Bronchial epithelial cell (primary cell): Measurements from ENCODE around the gene FOXR1. TPM values are rescaled to one million over a fixed set of nuclear protein-coding genes. Genes with fewer than 3 reads are reported as not detected.
"Not testable (repeated sequence)": the region's sequence is repeated elsewhere in the genome, so short reads cannot be mapped to it uniquely, and the experiment has no call there.

Experiments
- DNase-seq: peaks from one replicate; pipeline ENCODE4 v3.0.0-alpha.2; 2010; ENCODE audit warnings: low read depth
- FAIRE-seq: peaks from 2 replicates; lab custom pipeline; 2011; peaks lifted over from hg19 to GRCh38; lab: Jason Lieb, UNC
- H3K27me3 ChIP-seq: 2 replicates; pipeline ENCODE4 v1.5.1; 2011; ENCODE audit warnings: low read length; ENCODE audit not compliant: control insufficient read depth, insufficient read depth
- H3K36me3 ChIP-seq: 2 replicates; pipeline ENCODE4 v1.5.1; 2011; ENCODE audit warnings: low read length; ENCODE audit not compliant: control insufficient read depth, insufficient read depth
- H3K4me3 ChIP-seq: 2 replicates; pipeline ENCODE4 v1.5.1; 2011; ENCODE audit warnings: mild to moderate bottlenecking, low read depth, low read length, control low read depth
- total RNA-seq: library from RNA; depleted of rRNA; stranded (reverse); fragments of >200 nt; gene quantifications from 2 replicates; pipeline ENCODE4 v1.2.1, GENCODE V29; 2014
- TF ChIP-seq, protein P1 (sequence below): IDR thresholded peaks from 2 replicates; pipeline ENCODE4 v1.5.1; 2011; ENCODE audit warnings: mild to moderate bottlenecking, moderate library complexity, low read length, control low read depth, inconsistent platforms; ENCODE audit not compliant: insufficient read depth, severe bottlenecking

FOXR1 gene
- total RNA-seq, 1 donor from 2014 or later, result not detected

DNA sequence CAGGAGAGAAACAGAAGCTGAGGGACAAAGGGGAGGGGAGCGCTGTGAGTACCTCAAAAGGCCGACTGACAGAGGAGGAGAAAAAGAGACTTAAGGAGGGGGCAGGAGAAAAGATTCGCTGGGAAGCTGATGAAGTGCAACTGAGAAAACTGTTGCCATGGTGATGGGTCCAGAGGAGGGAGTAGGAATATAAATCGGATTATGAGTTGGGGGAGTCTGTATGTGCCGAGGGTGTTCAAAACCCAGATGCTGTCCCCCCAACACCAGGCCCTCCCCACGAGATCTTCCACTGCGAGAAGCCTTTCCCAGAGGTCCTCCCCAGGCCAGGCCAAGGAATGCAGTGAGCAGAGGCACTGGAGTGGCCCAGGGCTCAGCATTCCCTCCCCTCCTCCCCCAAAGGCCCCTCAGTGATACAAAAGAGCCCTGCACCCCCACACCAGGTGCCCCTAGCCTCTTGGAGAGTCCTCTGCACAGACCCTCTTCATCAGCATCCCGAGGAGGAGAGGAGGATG lies 32.1 kb upstream of the FOXR1 start:
- DNase-seq (no peak), FAIRE-seq (peak; percentile 60)
- TF ChIP-seq, protein P1, sequence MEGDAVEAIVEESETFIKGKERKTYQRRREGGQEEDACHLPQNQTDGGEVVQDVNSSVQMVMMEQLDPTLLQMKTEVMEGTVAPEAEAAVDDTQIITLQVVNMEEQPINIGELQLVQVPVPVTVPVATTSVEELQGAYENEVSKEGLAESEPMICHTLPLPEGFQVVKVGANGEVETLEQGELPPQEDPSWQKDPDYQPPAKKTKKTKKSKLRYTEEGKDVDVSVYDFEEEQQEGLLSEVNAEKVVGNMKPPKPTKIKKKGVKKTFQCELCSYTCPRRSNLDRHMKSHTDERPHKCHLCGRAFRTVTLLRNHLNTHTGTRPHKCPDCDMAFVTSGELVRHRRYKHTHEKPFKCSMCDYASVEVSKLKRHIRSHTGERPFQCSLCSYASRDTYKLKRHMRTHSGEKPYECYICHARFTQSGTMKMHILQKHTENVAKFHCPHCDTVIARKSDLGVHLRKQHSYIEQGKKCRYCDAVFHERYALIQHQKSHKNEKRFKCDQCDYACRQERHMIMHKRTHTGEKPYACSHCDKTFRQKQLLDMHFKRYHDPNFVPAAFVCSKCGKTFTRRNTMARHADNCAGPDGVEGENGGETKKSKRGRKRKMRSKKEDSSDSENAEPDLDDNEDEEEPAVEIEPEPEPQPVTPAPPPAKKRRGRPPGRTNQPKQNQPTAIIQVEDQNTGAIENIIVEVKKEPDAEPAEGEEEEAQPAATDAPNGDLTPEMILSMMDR, result no peak
- Histone ChIP-seq H3K27me3 (no peaks in the 10 kb centered on the region), H3K36me3 (no peaks in the 10 kb centered on the region), H3K4me3 (no peak overlapping the region)

DNA sequence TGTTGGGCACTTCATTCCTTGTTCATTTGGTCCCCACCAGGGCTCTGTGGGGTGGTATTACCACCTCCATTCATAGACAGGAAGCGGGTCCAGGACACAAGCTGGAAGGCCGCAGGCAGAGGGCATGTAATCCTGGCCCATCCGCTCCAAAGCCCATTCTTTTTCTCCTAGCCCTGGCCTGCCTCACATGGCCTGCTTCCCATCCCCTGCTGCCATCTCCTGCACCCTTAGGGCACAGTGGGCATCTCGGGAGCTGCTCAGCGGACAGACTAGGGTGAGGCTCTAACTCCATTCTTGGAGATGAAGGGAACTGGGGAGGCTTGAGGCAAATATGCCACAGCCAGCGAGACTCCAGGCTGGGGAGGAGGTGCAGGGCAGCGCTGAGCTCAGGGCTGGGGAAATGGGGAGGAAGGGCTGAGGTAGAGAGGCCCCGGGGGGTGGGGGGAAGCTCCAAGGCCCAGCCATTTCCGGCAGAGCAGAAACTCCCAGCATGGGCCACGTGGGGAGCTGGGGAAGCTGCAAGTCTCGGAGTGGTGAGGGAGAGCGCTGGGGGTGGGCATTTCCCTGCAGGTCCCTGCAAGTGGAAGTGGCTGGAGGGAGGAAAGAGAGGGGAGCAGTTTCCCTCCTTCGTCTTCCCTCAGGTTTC lies 31.5 kb upstream of the FOXR1 start:
- DNase-seq (no peak), FAIRE-seq (no peak)
- H3K36me3 ChIP-seq, result no peaks in the 10 kb centered on the region
- no peak overlapping the region for H3K4me3 ChIP-seq
- H3K27me3 ChIP-seq, result no peaks in the 10 kb centered on the region
- TF ChIP-seq, protein P1, result no peak

DNA sequence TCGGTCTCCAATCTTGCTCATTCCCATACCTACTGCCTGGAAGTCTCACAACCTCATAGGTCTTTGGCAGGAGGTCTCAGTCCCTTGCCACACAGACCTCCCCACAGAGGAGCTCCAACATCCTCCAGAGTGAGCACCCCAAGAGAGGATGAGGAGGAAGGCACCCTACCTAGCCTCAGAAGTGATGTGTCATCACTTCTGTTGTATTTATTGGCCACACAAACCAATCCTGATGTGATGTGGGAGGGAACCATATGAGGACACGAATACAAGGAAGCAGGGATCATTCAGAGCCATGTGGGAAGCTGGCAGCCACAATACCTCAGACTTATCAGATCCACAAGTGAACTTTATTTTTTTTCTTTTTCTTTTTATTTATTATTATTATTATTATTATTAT lies 24.5 kb upstream of the FOXR1 start:
- FAIRE-seq, result no peak
- TF ChIP-seq, protein P1, result no peak
- DNase-seq, result no peak
- H3K27me3 ChIP-seq, result no peaks in the 10 kb centered on the region
- no peak overlapping the region for H3K4me3 ChIP-seq
- no peaks in the 10 kb centered on the region for H3K36me3 ChIP-seq

DNA sequence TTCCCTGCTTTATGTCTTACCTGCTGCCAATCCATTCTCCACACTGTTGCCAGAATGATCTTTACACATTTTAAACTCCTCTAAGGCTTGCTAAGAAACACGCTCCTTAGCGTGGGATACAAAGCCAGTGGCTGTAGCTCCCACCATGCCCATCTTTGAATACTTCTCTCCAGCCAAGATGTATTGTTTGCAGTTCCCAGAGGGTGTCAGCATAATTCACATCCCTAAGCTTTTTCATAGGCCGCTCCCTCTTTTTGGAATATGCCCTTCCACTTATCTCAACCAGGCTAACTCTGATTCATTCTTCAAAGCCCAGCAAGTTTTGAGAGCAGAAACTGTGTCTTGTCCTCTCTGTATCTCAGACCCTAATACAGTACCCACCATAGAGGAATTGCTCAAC lies 23.6 kb upstream of the FOXR1 start:
- DNase-seq (no peak), FAIRE-seq (no peak)
- Histone ChIP-seq H3K27me3 (peaks cover 1% of the 10 kb centered on the region), H3K4me3 (no peak overlapping the region), H3K36me3 (no peaks in the 10 kb centered on the region)
- TF ChIP-seq, protein P1, result no peak

DNA sequence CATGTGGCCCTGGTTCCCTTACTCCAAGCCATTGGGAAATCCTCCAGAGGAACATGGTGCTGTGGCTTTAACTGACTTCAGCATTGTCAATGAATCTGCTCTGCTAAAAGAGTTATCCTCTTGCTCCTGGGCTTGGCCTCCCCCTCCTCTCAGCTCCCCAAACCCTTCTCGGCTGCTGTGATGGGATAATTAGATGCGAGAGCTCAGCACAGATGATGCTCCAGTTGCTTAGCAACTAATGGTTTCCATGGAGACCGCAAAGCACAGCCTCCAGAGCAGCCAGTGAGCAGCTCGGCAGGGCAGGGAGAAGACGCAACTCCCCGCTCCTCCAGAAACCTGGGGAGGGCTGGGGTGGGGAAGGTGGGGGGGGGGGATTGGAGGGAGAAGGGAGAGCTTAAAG lies 18.3 kb upstream of the FOXR1 start:
- no peak for FAIRE-seq
- TF ChIP-seq, protein P1, result no peak

DNA sequence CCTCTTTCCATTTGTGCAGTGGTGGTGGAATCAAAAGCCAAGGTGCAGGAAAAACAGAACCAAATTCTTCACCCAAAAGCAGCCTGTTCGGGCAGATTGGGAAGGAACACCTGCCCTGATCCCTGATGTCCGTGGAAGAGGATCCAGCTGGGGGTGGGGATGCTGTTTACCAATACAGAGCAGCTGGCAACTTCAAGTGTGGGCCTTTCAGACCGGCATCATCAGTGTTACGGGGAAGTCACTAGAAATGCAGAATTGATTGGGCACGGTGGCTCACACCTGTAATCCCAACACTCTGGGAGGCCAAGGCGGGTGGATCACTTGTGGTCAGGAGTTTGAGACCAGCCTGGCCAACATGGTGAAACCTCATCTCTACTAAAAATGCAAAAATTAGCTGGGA lies 17.6 kb upstream of the FOXR1 start:
- FAIRE-seq, H3K36me3 ChIP-seq, H3K4me3 ChIP-seq, DNase-seq, H3K27me3 ChIP-seq: not testable (repeated sequence)

More for the DNA sequence above, 18.3 kb upstream of the FOXR1 start:
- DNase-seq, result no peak
- no peaks in the 10 kb centered on the region for H3K36me3 ChIP-seq
- H3K4me3 ChIP-seq, result no peak overlapping the region
- peaks cover 3% of the 10 kb centered on the region for H3K27me3 ChIP-seq
